ENCODE measurements around the gene MAGEB18. TPM values are rescaled to one million over a fixed set of nuclear protein-coding genes. Genes with fewer than 3 reads are reported as not detected.

The MAGEB18 gene
- not detected for total RNA-seq
- long read RNA-seq, donor 1, result 0 reads
- long read RNA-seq, donor 2, result 0 reads

DNA sequence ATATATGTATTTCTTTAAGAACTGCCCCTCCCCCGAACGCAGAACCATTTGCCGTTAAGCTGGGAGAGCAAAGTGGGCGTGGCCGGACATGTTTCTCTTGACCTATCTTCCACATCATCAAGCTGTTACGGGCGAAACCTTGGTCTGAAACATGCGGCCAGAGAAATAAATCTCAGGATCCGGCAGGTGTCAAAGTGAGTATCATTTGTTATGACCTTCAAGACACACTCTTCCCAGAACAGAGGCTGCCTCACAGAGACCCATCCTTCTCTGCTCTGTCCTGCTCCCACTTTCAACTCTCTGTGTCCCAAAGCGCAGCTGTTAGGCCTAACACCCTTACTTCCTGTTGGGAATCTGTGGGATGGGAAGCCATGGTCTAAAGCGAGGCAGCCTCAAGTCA lies at the start of gene MAGEB18:
MAGEB18 (plus strand) TSS at position 70 of the 400 bp plus-strand sequence. CDS start 643 bp downstream, outside the sequence.
- Histone ChIP-seq H3K9me3 (peaks cover 2% of the 10 kb centered on the region), H3K4me3 (no peak within 1 kb of the TSS), H3K4me1 (ENCODE audit: low read depth) (no peaks in the 10 kb centered on the region), H3K36me3 (ENCODE audit: low read depth) (no peaks in the 10 kb centered on the region)
- TF ChIP-seq, protein P1, sequence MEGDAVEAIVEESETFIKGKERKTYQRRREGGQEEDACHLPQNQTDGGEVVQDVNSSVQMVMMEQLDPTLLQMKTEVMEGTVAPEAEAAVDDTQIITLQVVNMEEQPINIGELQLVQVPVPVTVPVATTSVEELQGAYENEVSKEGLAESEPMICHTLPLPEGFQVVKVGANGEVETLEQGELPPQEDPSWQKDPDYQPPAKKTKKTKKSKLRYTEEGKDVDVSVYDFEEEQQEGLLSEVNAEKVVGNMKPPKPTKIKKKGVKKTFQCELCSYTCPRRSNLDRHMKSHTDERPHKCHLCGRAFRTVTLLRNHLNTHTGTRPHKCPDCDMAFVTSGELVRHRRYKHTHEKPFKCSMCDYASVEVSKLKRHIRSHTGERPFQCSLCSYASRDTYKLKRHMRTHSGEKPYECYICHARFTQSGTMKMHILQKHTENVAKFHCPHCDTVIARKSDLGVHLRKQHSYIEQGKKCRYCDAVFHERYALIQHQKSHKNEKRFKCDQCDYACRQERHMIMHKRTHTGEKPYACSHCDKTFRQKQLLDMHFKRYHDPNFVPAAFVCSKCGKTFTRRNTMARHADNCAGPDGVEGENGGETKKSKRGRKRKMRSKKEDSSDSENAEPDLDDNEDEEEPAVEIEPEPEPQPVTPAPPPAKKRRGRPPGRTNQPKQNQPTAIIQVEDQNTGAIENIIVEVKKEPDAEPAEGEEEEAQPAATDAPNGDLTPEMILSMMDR (IDR thresholded peaks at IDR 0.05), result no peak
- intact Hi-C loops (cut with DNase I, micrococcal nuclease), result no loop called here
- ATAC-seq (no peak), DNase-seq (no peak)

DNA sequence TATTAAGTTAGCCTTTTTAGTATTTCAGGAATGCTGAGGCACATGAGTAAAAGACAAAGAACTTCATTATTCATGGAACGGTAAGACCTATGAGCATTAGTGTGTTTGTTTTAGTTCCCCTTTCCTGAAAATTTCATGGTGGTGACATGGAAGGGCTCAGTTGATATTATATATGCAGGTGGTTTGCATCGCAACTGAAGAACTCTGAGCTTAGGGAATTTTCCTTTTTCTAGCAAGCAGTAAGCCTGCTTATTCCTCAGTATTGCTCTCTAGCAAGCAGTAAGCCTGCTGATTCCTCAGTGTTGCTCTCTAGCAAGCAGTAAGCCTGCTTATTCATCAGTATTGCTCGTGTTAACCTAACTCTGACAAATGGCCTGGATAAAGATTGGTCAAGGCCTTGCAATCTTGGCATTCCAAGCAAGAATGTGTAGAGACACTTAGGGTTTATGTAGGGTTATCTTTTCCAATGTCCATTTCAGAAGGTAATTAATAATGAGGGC lies 37.7 kb upstream of the MAGEB18 start:
- no peaks in the 10 kb centered on the region for H3K4me1 ChIP-seq (ENCODE audit: low read depth)
- DNase-seq (no peak), ATAC-seq (no peak)
- no peak overlapping the region for H3K4me3 ChIP-seq
- H3K9me3 ChIP-seq, result no peaks in the 10 kb centered on the region
- intact Hi-C loops (cut with DNase I, micrococcal nuclease), result no loop called here
- TF ChIP-seq, protein P1 (IDR thresholded peaks at IDR 0.05), result no peak
- H3K36me3 ChIP-seq (ENCODE audit: low read depth), result no peaks in the 10 kb centered on the region

DNA sequence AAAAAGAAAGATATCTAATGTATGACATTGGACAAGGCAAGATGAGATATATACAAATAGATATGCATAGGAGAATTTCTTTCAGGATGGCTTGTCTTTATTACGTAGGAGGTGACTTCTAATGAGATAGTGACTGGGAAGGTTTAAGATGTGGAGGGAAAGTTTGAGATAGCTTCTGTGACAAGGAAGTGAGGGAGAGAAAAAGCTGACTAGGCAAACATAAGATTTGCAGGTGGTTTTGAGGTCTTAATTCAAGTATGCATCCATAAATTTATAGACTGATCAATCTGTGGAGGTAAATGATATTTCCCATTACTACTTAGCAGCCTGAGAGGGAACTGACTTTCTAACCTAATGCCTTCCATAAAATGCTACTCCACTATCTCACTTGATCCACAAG lies 29.0 kb upstream of the MAGEB18 start:
- H3K4me1 ChIP-seq (ENCODE audit: low read depth), result no peaks in the 10 kb centered on the region
- DNase-seq (no peak), ATAC-seq (no peak)
- H3K4me3 ChIP-seq, result no peak overlapping the region
- intact Hi-C loops (cut with DNase I, micrococcal nuclease), result no loop called here
- H3K9me3 ChIP-seq, result no peaks in the 10 kb centered on the region
- no peaks in the 10 kb centered on the region for H3K36me3 ChIP-seq (ENCODE audit: low read depth)
- TF ChIP-seq, protein P1 (IDR thresholded peaks at IDR 0.05), result no peak

DNA sequence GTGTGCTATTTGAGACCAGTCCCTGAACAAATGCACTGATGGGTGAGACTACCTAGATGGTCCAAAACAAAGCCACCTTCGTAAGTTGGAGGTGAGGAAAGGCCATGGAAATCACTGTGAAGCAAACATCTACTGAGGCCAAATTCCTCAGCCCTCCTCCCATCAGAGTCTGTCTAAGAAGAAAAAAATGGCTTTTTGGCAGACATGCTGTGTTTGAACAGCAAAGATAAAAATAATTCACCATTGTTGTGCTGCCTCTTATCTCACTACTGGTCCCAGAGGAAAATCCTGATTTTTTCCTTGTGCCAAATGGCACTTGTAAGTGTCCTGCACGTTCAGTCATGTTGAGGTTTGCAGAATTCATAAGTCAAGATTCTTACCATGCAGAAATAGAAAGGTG lies 7.9 kb downstream of the MAGEB18 start:
- H3K36me3 ChIP-seq (ENCODE audit: low read depth), result no peaks in the 10 kb centered on the region
- no peaks in the 10 kb centered on the region for H3K4me1 ChIP-seq (ENCODE audit: low read depth)
- no peak overlapping the region for H3K4me3 ChIP-seq
- TF ChIP-seq, protein P1 (IDR thresholded peaks at IDR 0.05), result no peak
- ATAC-seq, result no peak
- peaks cover 2% of the 10 kb centered on the region for H3K9me3 ChIP-seq
- no peak for DNase-seq
- intact Hi-C loops (cut with DNase I, micrococcal nuclease), result no loop called here

DNA sequence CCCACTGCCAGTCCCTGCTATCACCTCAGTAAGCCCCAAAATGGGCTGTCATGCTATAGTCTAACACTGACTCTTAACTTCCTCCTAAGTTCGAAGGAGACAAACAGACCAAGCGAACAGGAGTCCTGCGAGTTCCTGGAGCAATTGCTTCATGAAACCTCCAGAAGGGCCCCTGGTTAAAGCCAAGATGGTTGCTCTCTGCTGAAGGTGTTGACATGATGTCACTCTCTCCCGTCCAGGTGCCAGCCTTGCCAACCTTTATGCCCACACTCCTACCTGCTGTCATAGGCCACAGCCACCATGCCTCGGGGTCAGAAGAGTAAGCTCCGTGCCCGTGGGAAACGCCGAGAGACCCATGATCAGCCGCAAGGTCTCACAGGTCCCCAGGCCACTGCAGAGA lies 22.2 kb downstream of the MAGEB18 start, which contains the start of gene MAGEB6B:
MAGEB6B (plus strand) TSS at position 301 of the 400 bp plus-strand sequence; CDS start at position 301, 0 bp downstream.
- no peak for DNase-seq
- intact Hi-C loops (cut with DNase I, micrococcal nuclease), result no loop called here
- Histone ChIP-seq H3K36me3 (ENCODE audit: low read depth) (no peaks in the 10 kb centered on the region), H3K9me3 (peaks cover 3% of the 10 kb centered on the region), H3K4me1 (ENCODE audit: low read depth) (no peaks in the 10 kb centered on the region), H3K4me3 (no peak within 1 kb of the TSS)
- no peak for ATAC-seq
- TF ChIP-seq, protein P1 (IDR thresholded peaks at IDR 0.05), result no peak

Other genes with a start within 250 kb of the MAGEB18 start
- gene MAGEB6B, start 22.3 kb downstream of the MAGEB18 start, total RNA-seq, result not detected
- not detected for gene MAGEB6, start 54.1 kb downstream of the MAGEB18 start, total RNA-seq
- gene MAGEB5, start 77.8 kb downstream of the MAGEB18 start, total RNA-seq, result not detected